IPS DF 4.7 (cell line): ENCODE results near the gene METTL21C.

ENCODE experiments used
- DNase-seq: peaks from one replicate; pipeline ENCODE4 v3.0.0-alpha.2; 2013; ENCODE audit warnings: low spot score; ENCODE audit errors: extremely low read depth

METTL21C gene

GRCh38 chr13:102697929-102698648 lies 3.2 kb upstream of the METTL21C start:
- no peak for DNase-seq

- no peak for DNase-seq
Observed at GRCh38 chr13:102697264-102697663, 2.4 kb upstream of the METTL21C start.

GRCh38 chr13:102696465-102696864 lies 1.6 kb upstream of the METTL21C start:
- DNase-seq = no peak

- no peak for DNase-seq
Observed at GRCh38 chr13:102693776-102694175, 1.1 kb downstream of the METTL21C start.

GRCh38 chr13:102693250-102693649 lies 1.6 kb downstream of the METTL21C start:
- no peak for DNase-seq

GRCh38 chr13:102692491-102692826 lies 2.4 kb downstream of the METTL21C start:
- DNase-seq = no peak

- no peak for DNase-seq
Observed at GRCh38 chr13:102690883-102691282, 4.0 kb downstream of the METTL21C start.

- DNase-seq = no peak
Observed at GRCh38 chr13:102688306-102688973, 6.4 kb downstream of the METTL21C start.

GRCh38 chr13:102687520-102687919 lies 7.3 kb downstream of the METTL21C start:
- no peak for DNase-seq

GRCh38 chr13:102686024-102686423 lies 8.8 kb downstream of the METTL21C start:
- DNase-seq = no peak

- DNase-seq = no peak
Observed at GRCh38 chr13:102683637-102684036, 11.2 kb downstream of the METTL21C start.

GRCh38 chr13:102682727-102683126 lies 12.1 kb downstream of the METTL21C start:
- DNase-seq = no peak

GRCh38 chr13:102682211-102682610 lies 12.6 kb downstream of the METTL21C start:
- no peak for DNase-seq

GRCh38 chr13:102680842-102681740 lies 13.8 kb downstream of the METTL21C start:
- DNase-seq = no peak

- no peak for DNase-seq
Observed at GRCh38 chr13:102680133-102680717, 14.6 kb downstream of the METTL21C start.

- DNase-seq = no peak
Observed at GRCh38 chr13:102679449-102680132, 15.3 kb downstream of the METTL21C start.

- no peak for DNase-seq
Observed at GRCh38 chr13:102678339-102679107, 16.3 kb downstream of the METTL21C start.

GRCh38 chr13:102677122-102677521 lies 17.7 kb downstream of the METTL21C start:
- no peak for DNase-seq

- no peak for DNase-seq
Observed at GRCh38 chr13:102675115-102675514, 19.7 kb downstream of the METTL21C start.

GRCh38 chr13:102670130-102670529 lies 24.7 kb downstream of the METTL21C start:
- no peak for DNase-seq
